HG03378 (cell line): ENCODE measurements around the gene PEPD.
"Not testable (repeated sequence)": the region's sequence is repeated elsewhere in the genome, so short reads cannot be mapped to it uniquely, and the experiment has no call there.

Experiments
- ATAC-seq: cut with Tn5 transposase; IDR thresholded peaks from one replicate; pipeline ENCODE4 v1.9.1; 2021; ENCODE audit warnings: mild to moderate bottlenecking, moderate library complexity; ENCODE audit not compliant: unreplicated experiment

Gene PEPD

DNA sequence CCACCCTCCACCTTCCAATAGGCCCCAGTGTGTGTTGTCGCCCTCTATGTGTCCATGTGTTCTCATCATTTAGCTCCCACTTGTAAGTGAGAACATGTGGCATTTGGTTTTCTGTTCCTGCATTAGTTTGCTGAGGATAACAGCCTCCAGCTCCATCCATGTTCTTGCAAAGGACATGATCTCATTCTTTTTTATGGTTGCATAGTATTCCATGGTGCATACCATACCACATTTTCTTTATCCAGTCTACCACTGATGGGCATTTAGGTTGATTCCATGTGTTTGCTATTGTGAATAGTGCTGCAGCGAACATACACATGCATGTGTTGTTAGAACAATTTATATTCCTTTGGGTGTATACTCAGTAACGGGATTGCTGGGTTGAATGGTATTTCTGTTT, 42.0 kb downstream of the PEPD start:
- ATAC-seq, result not testable (repeated sequence)

- ATAC-seq, result no peak
Measured at GRCh38 chr19:33477781-33478180, 43.8 kb downstream of the PEPD start.

- ATAC-seq, result no peak
Measured at GRCh38 chr19:33476151-33476707, 45.4 kb downstream of the PEPD start.

GRCh38 chr19:33473653-33474305, 47.8 kb downstream of the PEPD start:
- ATAC-seq, result no peak

GRCh38 chr19:33472691-33473652, 48.6 kb downstream of the PEPD start:
- no peak for ATAC-seq

DNA sequence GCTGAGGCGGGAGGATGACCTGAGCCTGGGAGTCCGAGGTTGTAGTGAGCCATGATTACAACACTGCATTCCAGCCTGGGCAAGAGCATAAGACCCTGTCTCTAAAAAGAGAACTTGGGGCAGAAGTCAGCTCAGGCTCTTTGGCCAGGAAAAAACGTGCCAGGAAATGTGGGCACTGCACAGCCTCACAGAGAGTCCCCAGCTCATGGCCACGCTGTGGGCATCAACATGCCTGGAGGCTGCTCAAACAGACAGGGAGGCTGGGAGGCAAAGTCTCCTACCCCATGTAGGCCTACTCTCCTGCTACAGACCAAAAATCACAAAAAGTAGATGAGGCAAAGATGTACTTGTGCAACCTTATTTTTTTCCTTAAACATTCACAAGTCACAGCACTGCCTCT, 49.4 kb downstream of the PEPD start:
- no peak for ATAC-seq

DNA sequence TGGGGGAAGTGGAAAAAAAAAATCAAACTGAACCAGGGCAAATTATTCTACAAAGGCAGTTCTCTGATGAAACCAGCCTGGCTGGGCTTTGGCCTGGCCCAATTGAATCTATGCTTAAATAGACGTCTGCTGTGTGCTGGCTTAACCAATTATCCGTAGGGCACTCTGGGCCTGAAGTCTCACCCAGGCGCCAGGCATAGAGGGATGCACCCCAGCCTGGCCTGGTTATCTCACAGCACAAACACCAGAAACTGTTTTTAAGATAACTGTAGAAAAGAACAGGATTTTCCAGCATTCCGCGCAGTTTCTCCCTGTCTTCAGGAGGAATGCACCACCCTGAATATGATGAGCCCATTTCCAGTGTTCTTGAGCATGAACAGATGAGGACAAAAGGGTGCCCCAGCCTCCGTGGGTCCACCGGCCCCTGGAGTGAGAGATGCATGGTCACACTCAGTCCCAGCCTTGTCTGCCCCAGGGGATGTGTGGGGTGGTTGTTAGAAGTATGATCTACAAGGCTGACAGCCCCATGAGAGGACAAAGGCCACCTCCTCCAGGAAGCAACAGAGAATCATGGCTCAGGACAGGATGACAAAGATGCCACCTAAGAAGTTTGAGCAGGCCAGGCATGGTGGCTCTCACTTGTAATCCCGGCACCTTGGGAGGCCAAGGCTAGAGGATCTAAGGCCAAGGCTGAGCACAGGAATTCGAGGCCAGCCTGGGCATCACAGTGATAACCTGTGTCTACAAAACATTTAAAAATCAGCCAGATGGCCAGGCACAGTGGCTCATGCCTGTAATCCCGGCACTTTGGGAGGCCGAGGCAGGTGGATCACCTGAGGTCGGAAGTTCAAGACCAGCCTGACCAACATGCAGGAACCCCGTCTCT, 50.2 kb downstream of the PEPD start:
- ATAC-seq, result no peak

GRCh38 chr19:33470686-33471085, 50.9 kb downstream of the PEPD start:
- ATAC-seq, result no peak

DNA sequence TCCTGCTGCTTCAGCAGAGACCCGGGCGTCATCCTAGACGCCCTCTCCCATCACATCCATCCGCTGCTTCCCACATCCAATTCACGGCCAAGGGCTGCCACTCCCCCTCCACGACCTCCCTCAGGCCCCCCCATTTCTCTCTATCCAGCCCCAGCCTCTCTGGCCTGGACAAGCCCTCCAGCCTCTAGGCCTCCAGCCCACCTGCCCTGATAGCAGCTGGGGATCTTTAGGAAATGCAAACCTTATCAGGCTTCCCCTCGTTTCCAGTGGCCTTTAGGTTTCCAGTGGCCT, 51.6 kb downstream of the PEPD start:
- no peak for ATAC-seq

- ATAC-seq, result no peak
Measured at GRCh38 chr19:33469171-33470039, 52.2 kb downstream of the PEPD start.

GRCh38 chr19:33468361-33469170, 53.0 kb downstream of the PEPD start:
- no peak for ATAC-seq

GRCh38 chr19:33467851-33468250, 53.7 kb downstream of the PEPD start:
- ATAC-seq, result no peak

- no peak for ATAC-seq
Measured at GRCh38 chr19:33465834-33466233, 55.8 kb downstream of the PEPD start.

DNA sequence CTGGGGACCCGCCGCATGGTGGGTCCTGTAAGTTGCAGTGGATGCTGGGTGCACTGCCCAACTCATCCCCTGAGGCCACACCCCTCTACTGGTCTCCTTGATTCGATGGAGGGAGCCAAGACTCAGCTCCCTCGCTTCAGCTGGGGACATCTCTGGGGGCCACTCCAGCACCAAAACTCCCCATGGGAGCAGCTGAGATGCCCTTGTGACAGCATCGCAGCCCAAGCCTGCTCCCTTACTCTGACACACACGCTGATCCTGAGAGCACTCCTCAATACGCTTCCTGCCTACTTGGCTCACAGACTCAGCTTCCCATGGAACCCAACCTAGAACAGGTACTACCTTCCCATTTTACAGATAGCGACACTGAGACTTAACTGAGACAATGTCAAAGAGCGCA, 56.2 kb downstream of the PEPD start:
- no peak for ATAC-seq

GRCh38 chr19:33464733-33465115, 56.9 kb downstream of the PEPD start:
- no peak for ATAC-seq

- no peak for ATAC-seq
Measured at GRCh38 chr19:33464010-33464732, 57.4 kb downstream of the PEPD start.

- ATAC-seq, result no peak
Measured at GRCh38 chr19:33463199-33463598, 58.4 kb downstream of the PEPD start.

DNA sequence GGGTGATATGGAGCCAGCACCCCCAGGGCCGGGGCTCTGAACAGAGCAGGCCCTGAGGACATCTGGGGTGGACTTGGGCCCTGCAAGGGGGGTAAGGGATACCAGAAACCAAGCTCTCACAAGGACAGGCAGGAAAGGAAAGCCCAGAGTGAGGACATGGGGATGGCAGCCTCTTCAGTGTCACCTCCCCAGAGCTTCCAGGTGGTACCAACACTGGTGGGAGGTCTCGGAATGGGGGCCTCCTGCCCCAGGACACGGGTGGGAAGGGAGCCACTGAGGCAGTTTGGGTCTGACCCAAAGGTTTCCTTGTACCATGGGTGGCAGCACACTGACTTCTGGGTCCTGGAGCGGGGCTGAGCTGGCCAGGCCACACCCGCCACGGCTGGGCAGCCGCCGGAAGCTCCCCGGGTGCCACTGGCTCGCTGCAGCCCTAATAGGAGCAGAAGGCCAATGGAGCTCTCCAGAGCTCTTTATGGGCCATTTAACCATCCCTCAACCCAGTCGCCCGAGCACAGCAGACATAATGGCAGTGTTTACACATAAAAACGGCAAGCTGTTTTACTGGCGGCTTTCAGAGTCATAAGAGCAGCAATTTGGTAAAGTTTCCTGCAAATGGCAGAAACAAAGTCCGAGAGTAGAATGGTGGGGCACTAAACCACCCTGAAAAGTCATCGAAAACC, 59.3 kb downstream of the PEPD start:
- no peak for ATAC-seq
